ENCODE results near the gene SH3GLB1.

DNA sequence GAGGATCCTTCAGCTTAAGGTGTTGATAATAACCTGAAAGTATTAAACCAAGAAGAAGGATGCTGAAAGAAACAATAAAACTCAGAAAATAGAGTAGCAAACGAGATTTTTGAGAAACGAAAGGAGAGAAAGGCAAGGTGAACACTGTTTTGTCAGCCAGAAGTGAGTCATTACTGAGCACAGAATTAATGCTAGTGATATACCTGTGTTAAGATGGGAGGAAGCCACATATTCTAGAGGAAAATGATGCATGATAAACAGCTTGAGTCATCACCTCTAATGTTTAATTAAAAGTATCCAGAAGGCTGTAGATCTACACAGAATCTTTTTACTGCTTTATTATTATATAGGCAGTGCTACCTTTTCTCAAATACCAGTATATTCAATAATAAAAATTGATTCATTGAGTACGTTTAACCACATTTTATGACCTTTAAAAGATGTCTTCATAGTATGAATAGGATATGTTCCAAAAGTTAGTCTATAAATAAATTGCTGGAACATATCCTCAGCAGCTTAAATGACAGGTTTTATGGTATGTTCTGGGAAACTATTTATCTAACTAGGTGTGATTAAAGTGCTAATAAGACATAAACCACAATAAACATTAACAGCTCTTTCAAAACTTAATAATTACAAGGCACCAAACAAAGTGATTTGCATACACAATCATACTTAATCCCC is 10.3 kb downstream of the SH3GLB1 start:
- TF ChIP-seq, protein P1, sequence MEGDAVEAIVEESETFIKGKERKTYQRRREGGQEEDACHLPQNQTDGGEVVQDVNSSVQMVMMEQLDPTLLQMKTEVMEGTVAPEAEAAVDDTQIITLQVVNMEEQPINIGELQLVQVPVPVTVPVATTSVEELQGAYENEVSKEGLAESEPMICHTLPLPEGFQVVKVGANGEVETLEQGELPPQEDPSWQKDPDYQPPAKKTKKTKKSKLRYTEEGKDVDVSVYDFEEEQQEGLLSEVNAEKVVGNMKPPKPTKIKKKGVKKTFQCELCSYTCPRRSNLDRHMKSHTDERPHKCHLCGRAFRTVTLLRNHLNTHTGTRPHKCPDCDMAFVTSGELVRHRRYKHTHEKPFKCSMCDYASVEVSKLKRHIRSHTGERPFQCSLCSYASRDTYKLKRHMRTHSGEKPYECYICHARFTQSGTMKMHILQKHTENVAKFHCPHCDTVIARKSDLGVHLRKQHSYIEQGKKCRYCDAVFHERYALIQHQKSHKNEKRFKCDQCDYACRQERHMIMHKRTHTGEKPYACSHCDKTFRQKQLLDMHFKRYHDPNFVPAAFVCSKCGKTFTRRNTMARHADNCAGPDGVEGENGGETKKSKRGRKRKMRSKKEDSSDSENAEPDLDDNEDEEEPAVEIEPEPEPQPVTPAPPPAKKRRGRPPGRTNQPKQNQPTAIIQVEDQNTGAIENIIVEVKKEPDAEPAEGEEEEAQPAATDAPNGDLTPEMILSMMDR (conservative IDR thresholded peaks at IDR 0.05; ENCODE audit: low read length): no peak
- no peak for TF ChIP-seq EZH2phosphoT487 (IDR thresholded peaks at IDR 0.05; ENCODE audit: borderline replicate concordance, low read depth, low read length)
